WTC11 (cell line): ENCODE results near the gene AXIN2. TPM values are rescaled to one million over a fixed set of nuclear protein-coding genes. Genes with fewer than 3 reads are reported as not detected.
A peak's percentile ranks its signal among the peaks of the same experiment; 100 is the strongest.

ENCODE experiments used
- ATAC-seq: fragments of 200-7000 bp; cut with Tn5 transposase; 2 replicates; pipeline ENCODE4 v1.10.0; 2021; ENCODE audit warnings: mild to moderate bottlenecking, moderate library complexity
- CTCF ChIA-PET: fragments of 300-600 bp; sonication (Branson Sonifier 250); formaldehyde crosslinking; loops from one replicate; lab custom pipeline; 2021; ENCODE audit warnings: antibody characterized with exemption; lab: Charles Lee
- POLR2A ChIA-PET: fragments of 350-600 bp; sonication (Branson Sonifier 250); formaldehyde crosslinking; loops from one replicate; lab custom pipeline; 2021; ENCODE audit warnings: antibody characterized with exemption; lab: Charles Lee
- DNase-seq: peaks from one replicate; pipeline ENCODE4 v3.0.0; 2021; ENCODE audit warnings: low spot score
- H3K27ac Mint-ChIP-seq: 2 replicates; pipeline ENCODE4 v1.8.0; 2021; ENCODE audit warnings: mixed read lengths
- H3K27me3 Mint-ChIP-seq: 2 replicates; pipeline ENCODE4 v1.8.0; 2021; ENCODE audit warnings: low read depth, mild to moderate bottlenecking, moderate library complexity, mixed read lengths
- H3K36me3 Mint-ChIP-seq: 2 replicates; pipeline ENCODE4 v1.8.0; 2021; ENCODE audit warnings: mixed read lengths
- H3K4me1 Mint-ChIP-seq: 2 replicates; pipeline ENCODE4 v1.8.0; 2022; ENCODE audit warnings: mixed read lengths
- H3K4me3 Mint-ChIP-seq: 2 replicates; pipeline ENCODE4 v1.8.0; 2021; ENCODE audit warnings: mild to moderate bottlenecking, moderate library complexity, mixed read lengths
- H3K9me3 Mint-ChIP-seq: 2 replicates; pipeline ENCODE4 v1.8.0; 2021; ENCODE audit warnings: mixed read lengths
- CBFB ChIP-seq: sonication (generic); formaldehyde crosslinking; IDR thresholded peaks from 2 replicates; pipeline ENCODE4 v1.8.1; 2022; ENCODE audit warnings: mild to moderate bottlenecking, low read depth, missing genetic modification reagents
- ETV6 ChIP-seq: sonication (generic); formaldehyde crosslinking; IDR thresholded peaks from 2 replicates; pipeline ENCODE4 v1.8.1; 2022; ENCODE audit warnings: mild to moderate bottlenecking, missing genetic modification reagents
- FOXK1 ChIP-seq: sonication (generic); formaldehyde crosslinking; IDR thresholded peaks from 2 replicates; pipeline ENCODE4 v1.8.0; 2022; ENCODE audit warnings: mild to moderate bottlenecking, moderate library complexity, missing genetic modification reagents
- FOXP4 ChIP-seq: sonication (generic); formaldehyde crosslinking; IDR thresholded peaks from 2 replicates; pipeline ENCODE4 v1.8.0; 2022; ENCODE audit warnings: mild to moderate bottlenecking, missing genetic modification reagents
- HMGXB4 ChIP-seq: sonication (generic); formaldehyde crosslinking; IDR thresholded peaks from 2 replicates; pipeline ENCODE4 v1.8.1; 2023; ENCODE audit warnings: mild to moderate bottlenecking, moderate library complexity, missing genetic modification reagents
- NFATC4 ChIP-seq: fragments of 250-450 bp; sonication (Bioruptor Pico); IDR thresholded peaks from 2 replicates; pipeline ENCODE4 v1.9.0; 2021; ENCODE audit warnings: mild to moderate bottlenecking
- NR1H2 ChIP-seq: sonication (generic); formaldehyde crosslinking; IDR thresholded peaks from 2 replicates; pipeline ENCODE4 v1.9.0; 2021; ENCODE audit warnings: mild to moderate bottlenecking, moderate library complexity, missing genetic modification reagents
- NR2C2 ChIP-seq: sonication (generic); formaldehyde crosslinking; IDR thresholded peaks from 2 replicates; pipeline ENCODE4 v1.8.0; 2022; ENCODE audit warnings: mild to moderate bottlenecking, missing genetic modification reagents
- RELA ChIP-seq: sonication (generic); formaldehyde crosslinking; IDR thresholded peaks from 2 replicates; pipeline ENCODE4 v1.8.1; 2022; ENCODE audit warnings: missing genetic modification reagents, mild to moderate bottlenecking, borderline replicate concordance
- TEAD4 ChIP-seq: sonication (generic); formaldehyde crosslinking; IDR thresholded peaks from 2 replicates; pipeline ENCODE4 v1.8.0; 2022; ENCODE audit warnings: mild to moderate bottlenecking, missing genetic modification reagents
- ZMAT4 ChIP-seq: fragments of 250-450 bp; sonication (Bioruptor Pico); IDR thresholded peaks from 2 replicates; pipeline ENCODE4 v1.9.0; 2021; ENCODE audit warnings: mild to moderate bottlenecking
- ZNF423 ChIP-seq: fragments of 250-450 bp; sonication (Bioruptor Pico); IDR thresholded peaks from 2 replicates; pipeline ENCODE4 v2.1.2; 2022; ENCODE audit warnings: mild to moderate bottlenecking, moderate library complexity
- ZNF425 ChIP-seq: fragments of 250-450 bp; sonication (Bioruptor Pico); conservative IDR thresholded peaks from 2 replicates; pipeline ENCODE4 v1.9.0; 2021; ENCODE audit warnings: mild to moderate bottlenecking
- ZSCAN18 ChIP-seq: fragments of 250-450 bp; sonication (Bioruptor Pico); IDR thresholded peaks from 2 replicates; pipeline ENCODE4 v2.1.2; 2022; ENCODE audit warnings: mild to moderate bottlenecking, moderate library complexity
- total RNA-seq: library from RNA; stranded (reverse); gene quantifications from 3 replicates; pipeline ENCODE4 v1.2.3, GENCODE V29; 2021

Gene AXIN2
- total RNA-seq, 1 experiment from 2014 or later = 35.0 TPM

- ChIA-PET CTCF (interaction anchor here (1.0 to 1.8 kb wide), 6 partner anchors 13 to 578 kb away, joined by 3 to 4 read pairs (median 3); no protein-coding TSS in a partner anchor), POLR2A (interaction anchor here (0.7 to 1.8 kb wide), 2 partner anchors 11 to 29 kb away, joined by 3 to 7 read pairs; no protein-coding TSS in a partner anchor)
- Mint-ChIP-seq H3K36me3 (no peaks in the 10 kb centered on the region), H3K9me3 (no peaks in the 10 kb centered on the region), H3K4me3 (no peak overlapping the region), H3K27ac (no peak overlapping the region), H3K27me3 (peaks cover 2% of the 10 kb centered on the region; the same call in 1 of the 2 replicates), H3K4me1 (peaks cover 33% of the 10 kb centered on the region)
- no peak for DNase-seq
- ATAC-seq = no peak
- TF ChIP-seq NR2C2 (CRISPR knock-in tag) (no peak), NR1H2 (no peak), RELA (CRISPR knock-in tag) (no peak), FOXK1 (CRISPR knock-in tag) (no peak), TEAD4 (CRISPR knock-in tag) (no peak), ETV6 (CRISPR knock-in tag) (no peak), HMGXB4 (no peak), NFATC4 (CRISPR knock-in tag) (no peak), ZSCAN18 (CRISPR knock-in tag) (no peak), ZNF425 (no peak), ZMAT4 (CRISPR knock-in tag) (no peak), FOXP4 (CRISPR knock-in tag) (no peak)
These were observed 26.2 kb upstream of the AXIN2 start for GRCh38 chr17:65587534-65588180.

- peak; percentile 11; the same call in 1 of the 2 replicates for TF ChIP-seq ZNF423
- no peak for TF ChIP-seq CBFB (CRISPR knock-in tag)
- no peak overlapping the region for H3K4me3 Mint-ChIP-seq
- no peaks in the 10 kb centered on the region for H3K9me3 Mint-ChIP-seq
- ChIA-PET POLR2A (interaction anchor here (0.7 kb wide), 1 partner anchor 10 kb away, joined by 3 read pairs; no protein-coding TSS in a partner anchor), CTCF (interaction anchor here (0.6 to 1.7 kb wide), 5 partner anchors 10 to 579 kb away, joined by 3 to 4 read pairs (median 4); no protein-coding TSS in a partner anchor)
- H3K27me3 Mint-ChIP-seq = 0 out of 2 replicates have a peak, but pooled peaks cover 1% of the 10 kb centered on the region
- ATAC-seq = peak; percentile 66
- peaks cover 25% of the 10 kb centered on the region for H3K4me1 Mint-ChIP-seq
- no peaks in the 10 kb centered on the region for H3K36me3 Mint-ChIP-seq
- H3K27ac Mint-ChIP-seq = no peak overlapping the region
- no peak for DNase-seq
These were observed 25.5 kb upstream of the AXIN2 start for GRCh38 chr17:65586899-65587298.
